Loucy (cell line): ENCODE data around the gene MAP6.

Source experiments
- CTCF ChIP-seq: fragments of 200-600 bp; sonication (generic); conservative IDR thresholded peaks from 2 replicates; pipeline ENCODE4 v1.5.1; 2014; ENCODE audit warnings: mild to moderate bottlenecking, antibody characterized with exemption, low read length
- EZH2phosphoT487 ChIP-seq: fragments of 200-600 bp; IDR thresholded peaks from 2 replicates; pipeline ENCODE4 v1.6.1; 2018; ENCODE audit warnings: antibody characterized with exemption, mild to moderate bottlenecking, moderate library complexity, borderline replicate concordance

- TF ChIP-seq CTCF = no peak
- no peak for TF ChIP-seq EZH2phosphoT487
Measured at GRCh38 chr11:75664389-75664788, 4.4 kb downstream of the MAP6 start.
